Small intestine (tissue), 7 donors: ENCODE data around the gene CHN2. TPM values are rescaled to one million over a fixed set of nuclear protein-coding genes. Genes with fewer than 3 reads are reported as not detected.

ENCODE experiments used
- DNase-seq, 2 donors: peaks; one replicate each; pipeline versions ENCODE4 v3.0.0 to v3.0.0-alpha.2; 2013
- FAIRE-seq: peaks from 2 replicates; lab custom pipeline; 2012; peaks lifted over from hg19 to GRCh38; lab: Jason Lieb, UNC
- H3K27ac ChIP-seq, 3 donors: one replicate each; pipeline ENCODE4 v1.5.1; 2013; ENCODE audit warnings: low read length in 2 of 3, mild to moderate bottlenecking in 2 of 3, control low read depth in 1 of 3, inconsistent platforms in 1 of 3, low read depth in 1 of 3, moderate library complexity in 1 of 3
- H3K27me3 ChIP-seq, 3 donors: one replicate each; pipeline ENCODE4 v1.6.1; 2013; ENCODE audit warnings: low read length in 3 of 3, inconsistent platforms in 1 of 3; ENCODE audit not compliant: control insufficient read depth in 3 of 3, insufficient read depth in 3 of 3
- H3K36me3 ChIP-seq, 3 donors: one replicate each; pipeline ENCODE4 v1.6.1; 2013; ENCODE audit warnings: low read length in 3 of 3, inconsistent platforms in 1 of 3, low read depth in 1 of 3, mild to moderate bottlenecking in 1 of 3, moderate library complexity in 1 of 3; ENCODE audit not compliant: control insufficient read depth in 3 of 3, insufficient read depth in 2 of 3
- H3K4me1 ChIP-seq, 3 donors: one replicate each; pipeline ENCODE4 v1.6.1; 2013; ENCODE audit warnings: low read length in 2 of 3, inconsistent platforms in 1 of 3, low read depth in 1 of 3, mild to moderate bottlenecking in 1 of 3, moderate library complexity in 1 of 3; ENCODE audit not compliant: control insufficient read depth in 3 of 3, insufficient read depth in 2 of 3
- H3K4me3 ChIP-seq, 3 donors: one replicate each; pipeline ENCODE4 v1.5.1; 2013; ENCODE audit warnings: low read length in 3 of 3, control low read depth in 1 of 3, inconsistent platforms in 1 of 3, low read depth in 1 of 3, mild to moderate bottlenecking in 1 of 3, moderate library complexity in 1 of 3
- H3K9me3 ChIP-seq, 2 donors: one replicate each; pipeline ENCODE4 v1.6.1; 2013; ENCODE audit warnings: low read depth in 1 of 2, low read length in 1 of 2; ENCODE audit not compliant: control insufficient read depth in 2 of 2, insufficient read depth in 1 of 2
- WGBS, 3 donors: extraction: QIAGEN DNeasy Blood & Tissue Kit; methylation state at CpG; one replicate each; pipeline ENCODE4 v1.1.7; 2013; 5-methylcytosine and 5-hydroxymethylcytosine counted together
- polyA plus RNA-seq, 4 donors: library from polyadenylated mRNA; stranded (reverse) in 3 of 4; unstranded in 1 of 4; fragments of 200-250 nt in 3 of 4; fragments of 120-200 nt in 1 of 4; gene quantifications; one replicate each; pipeline versions ENCODE4 v1.2.1 to v1.2.3, GENCODE V29; 2013
- donor health status: healthy with polysubstance abuse.
- donor health status: control.
- donor health status: control.
- donor health status: Bipolar disorder and iron deficiency.
- donor health status: healthy.

CHN2 gene
- polyA plus RNA-seq, 4 donors: 22.3 to 124 (median 45.2) TPM

DNA sequence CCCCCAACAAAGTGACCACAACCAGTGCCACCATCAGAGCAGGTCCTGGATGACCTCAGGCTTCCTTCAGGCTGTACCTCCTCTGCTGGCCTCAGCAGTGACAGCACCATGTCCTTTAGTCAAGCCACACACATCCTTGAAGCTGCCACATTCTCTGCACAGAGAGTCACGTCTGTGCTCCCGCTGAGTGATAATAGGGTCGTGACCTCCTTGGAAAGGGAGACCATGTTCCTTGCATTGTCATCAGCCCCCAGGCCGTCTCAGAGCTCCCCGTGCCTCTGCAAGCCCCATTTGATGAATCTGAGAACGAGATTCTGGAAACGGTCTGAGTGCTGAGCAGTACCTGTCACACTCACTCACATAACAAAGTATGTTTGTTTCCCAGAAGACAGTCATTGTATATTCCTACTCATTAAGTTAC, 262.6 kb downstream of the CHN2 start:
- Histone ChIP-seq H3K4me3 (no peak overlapping the region), H3K9me3 (no peaks in the 10 kb centered on the region), H3K4me1 (peaks cover 0 to 13% (median 0%) of the 10 kb centered on the region in 3 donors), H3K27ac (no peak overlapping the region), H3K27me3 (no peaks in the 10 kb centered on the region), H3K36me3 (peaks cover 0 to 5% (median 0%) of the 10 kb centered on the region in 3 donors)
- DNase-seq (no peak), FAIRE-seq (no peak)
- 78 to 93% (median 86%) methylated on average over 7 of the region's 7 CpGs for WGBS, 3 donors

- H3K27ac ChIP-seq: no peak overlapping the region
- no peak overlapping the region for H3K4me3 ChIP-seq
- no peaks in the 10 kb centered on the region for H3K9me3 ChIP-seq
- WGBS, 3 donors: 72 to 87% (median 85%) methylated on average over 7 of the region's 7 CpGs
- no peaks in the 10 kb centered on the region for H3K27me3 ChIP-seq
- peaks cover 0 to 5% (median 0%) of the 10 kb centered on the region in 3 donors for H3K36me3 ChIP-seq
- no peak for DNase-seq
- no peak for FAIRE-seq
- H3K4me1 ChIP-seq: peaks cover 0 to 9% (median 0%) of the 10 kb centered on the region in 3 donors
Measured at GRCh38 chr7:29457565-29458011, 263.0 kb downstream of the CHN2 start.

DNA sequence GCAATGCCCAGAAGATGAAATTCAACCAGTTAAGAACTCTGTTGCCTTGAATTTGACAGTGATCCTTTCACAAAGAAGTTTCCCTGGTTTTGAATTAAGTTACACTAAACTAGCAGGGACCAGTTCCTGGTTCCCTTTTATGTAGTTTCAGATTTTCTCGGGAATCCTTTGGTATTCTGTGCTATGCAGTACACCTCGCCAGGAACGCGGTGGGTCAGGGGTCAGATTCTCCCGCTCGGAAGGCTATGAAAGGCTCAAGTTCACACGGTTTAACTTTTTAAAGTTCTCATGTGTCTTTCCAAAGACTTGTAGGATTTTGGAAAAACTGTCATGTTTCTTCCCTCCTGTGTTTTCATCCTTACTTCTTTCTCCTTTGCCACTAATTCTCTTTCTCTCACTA, 264.4 kb downstream of the CHN2 start:
- 82 to 91% (median 88%) methylated on average over 7 of the region's 7 CpGs for WGBS, 3 donors

GRCh38 chr7:29459589-29459988, 265.0 kb downstream of the CHN2 start:
- Histone ChIP-seq H3K27ac (no peak overlapping the region), H3K36me3 (peaks cover 0 to 5% (median 0%) of the 10 kb centered on the region in 3 donors), H3K9me3 (no peaks in the 10 kb centered on the region), H3K4me3 (no peak overlapping the region), H3K4me1 (peaks cover 0 to 9% (median 0%) of the 10 kb centered on the region in 3 donors), H3K27me3 (no peaks in the 10 kb centered on the region)
- DNase-seq: no peak
- WGBS, 3 donors: 84 to 89% (median 88%) methylated on average over 8 of the region's 8 CpGs
- FAIRE-seq: no peak

More for the DNA sequence above, 264.4 kb downstream of the CHN2 start:
- no peak for FAIRE-seq
- Histone ChIP-seq H3K4me1 (peaks cover 0 to 8% (median 0%) of the 10 kb centered on the region in 3 donors), H3K36me3 (peaks cover 0 to 5% (median 0%) of the 10 kb centered on the region in 3 donors), H3K27me3 (no peaks in the 10 kb centered on the region), H3K9me3 (no peaks in the 10 kb centered on the region), H3K27ac (no peak overlapping the region), H3K4me3 (no peak overlapping the region)
- DNase-seq: no peak

- Histone ChIP-seq H3K9me3 (no peaks in the 10 kb centered on the region), H3K4me3 (no peak overlapping the region), H3K4me1 (peaks cover 0 to 20% (median 0%) of the 10 kb centered on the region in 3 donors), H3K27ac (no peak overlapping the region), H3K36me3 (peaks cover 0 to 2% (median 0%) of the 10 kb centered on the region in 3 donors), H3K27me3 (no peaks in the 10 kb centered on the region)
- no peak for FAIRE-seq
- DNase-seq: no peak
- 95 to 98% (median 97%) methylated on average over 4 of the region's 4 CpGs for WGBS, 3 donors
Measured at GRCh38 chr7:29461996-29462395, 267.4 kb downstream of the CHN2 start.

DNA sequence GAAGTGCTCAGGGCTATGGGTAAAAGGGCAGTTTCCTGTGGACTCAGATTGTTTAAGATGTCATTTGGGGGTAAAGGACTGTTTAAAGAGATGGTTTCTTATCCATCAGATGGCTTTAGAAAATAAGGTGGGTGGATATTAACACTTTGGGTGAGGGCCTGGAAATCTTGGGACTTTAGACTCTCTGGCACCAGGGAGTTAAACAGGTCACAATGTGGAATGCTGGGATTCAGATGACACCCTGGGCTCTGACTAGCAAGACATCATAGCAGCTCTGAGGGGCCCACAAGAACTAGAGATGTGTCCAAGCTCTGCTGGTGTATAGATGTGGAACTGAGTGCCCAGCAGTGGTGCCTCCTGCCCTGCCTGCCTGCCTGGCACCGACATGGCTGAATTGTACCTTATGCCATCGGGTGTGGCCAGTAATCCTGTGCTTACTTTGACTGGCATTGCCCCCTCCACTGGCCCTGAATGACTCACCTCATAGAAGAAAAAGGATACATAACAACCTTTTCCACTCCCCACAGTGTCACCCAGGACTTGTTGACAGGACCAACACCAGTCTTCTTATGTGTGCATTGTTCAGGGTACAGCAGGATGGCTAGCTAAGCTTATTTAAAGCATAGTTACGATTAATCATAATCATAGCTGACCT, 269.1 kb downstream of the CHN2 start:
- peak in 1 of 2 donors; percentile 77 for DNase-seq
- H3K36me3 ChIP-seq: peaks cover 0 to 2% (median 0%) of the 10 kb centered on the region in 3 donors
- FAIRE-seq: no peak
- no peaks in the 10 kb centered on the region for H3K9me3 ChIP-seq
- no peak overlapping the region for H3K4me3 ChIP-seq
- H3K27me3 ChIP-seq: no peaks in the 10 kb centered on the region
- WGBS, 3 donors: 40 to 83% (median 57%) methylated on average over 3 of the region's 3 CpGs
- peaks cover 0 to 35% (median under 1%) of the 10 kb centered on the region in 3 donors for H3K4me1 ChIP-seq
- no peak overlapping the region for H3K27ac ChIP-seq

DNA sequence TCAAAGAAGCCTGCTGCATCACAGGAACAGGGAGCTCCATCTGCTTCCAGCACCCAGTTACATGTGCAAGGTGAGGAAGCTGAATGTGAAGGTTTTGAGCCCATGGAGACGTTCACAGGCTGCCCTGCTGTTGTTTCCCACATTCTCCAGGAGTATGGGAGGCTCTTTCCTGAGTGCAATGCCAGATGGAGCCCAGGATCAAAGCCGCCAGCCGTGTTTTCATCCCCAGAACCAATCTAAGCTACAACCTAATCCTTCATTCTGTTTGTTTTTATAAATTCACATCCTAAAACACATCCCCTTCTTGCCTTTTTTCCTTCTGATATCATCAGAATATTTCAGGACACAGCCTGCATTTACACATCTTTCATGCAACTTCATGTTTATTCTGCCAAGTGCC, 270.2 kb downstream of the CHN2 start:
- FAIRE-seq: no peak
- WGBS, 3 donors: 77 to 80% (median 78%) methylated on average over 3 of the region's 3 CpGs

GRCh38 chr7:29467193-29467926, 272.8 kb downstream of the CHN2 start:
- DNase-seq (peak; percentile 53 to 65), FAIRE-seq (no peak)
- Histone ChIP-seq H3K4me1 (peaks cover 3 to 69% (median 18%) of the 10 kb centered on the region in 3 donors), H3K4me3 (no peak overlapping the region), H3K9me3 (no peaks in the 10 kb centered on the region), H3K36me3 (no peaks in the 10 kb centered on the region), H3K27ac (peak overlapping the region in 2 of 3 donors; percentile 66 to 88), H3K27me3 (no peaks in the 10 kb centered on the region)
- 16 to 63% (median 44%) methylated on average over 5 of the region's 5 CpGs for WGBS, 3 donors

More for the DNA sequence above, 270.2 kb downstream of the CHN2 start:
- H3K36me3 ChIP-seq: no peaks in the 10 kb centered on the region
- no peaks in the 10 kb centered on the region for H3K27me3 ChIP-seq
- DNase-seq: no peak
- no peak overlapping the region for H3K4me3 ChIP-seq
- peaks cover 0 to 46% (median 10%) of the 10 kb centered on the region in 3 donors for H3K4me1 ChIP-seq
- H3K9me3 ChIP-seq: no peaks in the 10 kb centered on the region
- no peak overlapping the region for H3K27ac ChIP-seq
